ENCODE results near the gene SIDT2.

SIDT2 gene

DNA sequence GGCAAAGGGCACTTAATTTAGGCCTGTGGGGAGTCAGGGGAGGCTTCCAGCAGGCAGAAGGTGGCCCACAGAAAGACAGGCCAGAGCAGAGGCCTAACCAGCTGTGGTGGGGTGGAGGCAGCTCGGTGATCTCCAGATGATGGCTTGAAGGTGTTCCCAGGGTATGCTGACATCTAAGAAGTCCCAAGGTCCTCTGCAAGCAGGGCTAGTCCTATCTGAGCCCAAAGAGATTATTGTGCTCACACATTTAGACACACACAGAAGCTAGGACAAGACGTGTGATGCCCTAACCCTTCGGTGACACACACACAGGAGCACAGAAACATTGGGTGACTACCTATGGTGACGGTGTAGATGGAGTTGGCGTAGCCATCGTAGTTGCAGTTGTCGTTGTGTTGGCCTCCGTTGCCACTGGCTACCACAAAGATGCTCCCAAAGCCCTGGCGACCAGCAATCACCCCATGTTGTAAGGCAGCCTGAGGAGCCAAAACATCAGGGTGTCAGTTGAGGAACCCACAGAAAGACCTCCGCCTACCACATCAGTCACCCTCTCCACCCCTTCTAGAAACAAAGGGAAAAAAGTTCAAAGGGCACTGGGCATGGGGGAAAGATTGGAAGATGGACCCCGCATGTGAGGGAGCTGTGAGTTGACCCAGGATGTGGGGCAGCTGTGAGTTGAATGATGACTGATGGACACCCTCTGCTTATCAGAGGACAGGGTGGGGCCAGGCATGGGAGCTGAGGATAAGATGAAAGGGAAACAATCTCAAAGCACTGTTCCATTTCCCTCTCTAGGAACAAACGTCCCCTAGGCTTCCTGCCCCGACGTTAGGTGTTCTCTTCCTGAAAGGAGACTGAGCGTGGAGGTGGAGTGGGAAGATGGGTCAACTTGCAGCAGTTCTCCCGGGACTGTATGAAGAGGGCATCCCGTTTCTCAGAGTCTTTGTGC is 45.5 kb downstream of the SIDT2 start:
- DNase-seq (ENCODE audit: low read depth), result no peak
- no peak overlapping the region for H3K4me3 ChIP-seq (ENCODE audit: low read depth, low read length)
- in situ Hi-C loops (cut with HindIII; ENCODE audit: low sequenced_read_pairs), result no loop called here
- TF ChIP-seq CTCF (IDR thresholded peaks at IDR 0.05; ENCODE audit: low read depth, low read length, missing control alignments), result no peak

DNA sequence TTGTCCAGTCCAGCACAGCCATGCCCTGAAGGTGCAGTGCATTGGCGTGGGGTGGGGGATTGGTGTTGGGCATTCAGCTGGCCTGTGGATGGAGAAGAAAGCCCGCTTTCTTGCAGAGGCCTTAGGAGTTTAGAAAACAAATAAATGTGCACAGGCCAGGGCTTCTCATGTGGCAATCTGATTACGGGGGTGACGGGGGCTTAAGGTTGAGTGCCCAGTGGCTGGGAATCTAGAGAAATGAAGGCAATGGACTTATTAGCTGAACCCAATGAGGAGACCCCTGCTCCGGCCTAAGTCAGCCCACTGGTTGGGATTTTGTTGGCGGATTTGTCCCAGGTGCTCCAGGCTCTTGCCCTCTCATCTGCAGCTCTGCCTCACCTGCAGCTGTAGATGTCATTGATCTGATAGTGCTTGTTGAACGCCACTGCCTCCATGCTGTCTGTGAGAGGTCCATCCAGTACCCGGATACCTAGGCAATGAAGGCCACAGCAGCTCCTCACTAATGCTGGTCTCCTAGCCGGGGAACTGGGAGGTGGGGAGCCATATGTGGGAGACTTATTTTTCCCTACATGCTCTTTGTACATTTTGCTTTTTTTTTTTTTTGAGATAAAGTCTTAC is 47.1 kb downstream of the SIDT2 start:
- TF ChIP-seq CTCF (IDR thresholded peaks at IDR 0.05; ENCODE audit: low read depth, low read length, missing control alignments), result no peak
- in situ Hi-C loops (cut with HindIII; ENCODE audit: low sequenced_read_pairs), result no loop called here
- H3K4me3 ChIP-seq (ENCODE audit: low read depth, low read length), result no peak overlapping the region
- no peak for DNase-seq (ENCODE audit: low read depth)

DNA sequence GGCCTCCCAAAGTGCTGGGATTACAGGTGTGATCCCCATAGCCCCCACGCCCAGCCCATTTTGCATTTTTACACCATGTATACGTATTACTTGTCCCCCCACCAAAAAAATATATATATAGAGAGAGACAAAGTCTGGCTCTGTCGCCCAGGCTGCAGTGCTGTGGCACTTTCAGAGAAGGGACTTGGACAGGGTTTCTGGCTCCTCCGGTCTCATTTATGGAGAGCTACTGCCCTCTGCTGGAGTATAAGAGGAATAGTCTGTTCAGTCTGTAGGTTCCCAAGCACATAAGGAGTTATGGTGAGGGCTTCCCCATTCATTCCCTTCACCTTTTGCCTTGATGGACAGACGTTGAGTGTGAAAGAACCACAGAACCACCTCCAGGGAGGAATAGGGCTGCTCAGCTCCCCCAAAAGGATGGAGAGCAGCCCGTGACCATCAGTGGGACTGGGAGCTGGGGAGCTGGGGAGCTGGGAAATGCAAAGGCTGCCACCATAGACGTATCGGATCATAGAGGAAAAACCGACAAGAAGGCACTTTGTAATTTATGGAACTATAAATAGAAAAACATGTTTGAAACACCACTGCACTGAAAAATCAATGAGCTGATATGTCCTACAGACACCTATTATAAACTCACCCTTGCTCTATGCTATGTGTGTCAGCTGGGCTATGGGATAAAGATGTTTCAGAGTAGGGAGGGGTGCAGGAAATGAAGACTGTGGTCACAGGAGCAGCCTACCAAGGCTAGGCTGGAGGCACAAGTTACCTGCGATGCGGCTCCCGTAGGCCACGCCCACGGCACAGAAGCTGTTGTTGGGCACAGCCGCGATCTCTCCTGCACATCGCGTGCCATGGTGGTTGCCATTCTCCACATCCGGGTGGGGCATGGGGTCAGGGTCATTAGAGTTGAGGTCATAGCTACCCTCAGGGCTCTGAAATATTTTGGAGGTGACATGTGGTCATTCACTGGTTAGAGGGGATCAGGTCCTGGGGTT is 48.1 kb downstream of the SIDT2 start:
- in situ Hi-C loops (cut with HindIII; ENCODE audit: low sequenced_read_pairs), result no loop called here
- peak; percentile 64 for DNase-seq (ENCODE audit: low read depth)
- H3K4me3 ChIP-seq (ENCODE audit: low read depth, low read length), result no peak overlapping the region
- TF ChIP-seq CTCF (IDR thresholded peaks at IDR 0.05; ENCODE audit: low read depth, low read length, missing control alignments), result peak; percentile 77

GRCh38 chr11:117228091-117228490 is 49.5 kb downstream of the SIDT2 start:
- DNase-seq (ENCODE audit: low read depth), result no peak
- in situ Hi-C loops (cut with HindIII; ENCODE audit: low sequenced_read_pairs), result no loop called here
- H3K4me3 ChIP-seq (ENCODE audit: low read depth, low read length), result no peak overlapping the region
- no peak for TF ChIP-seq CTCF (IDR thresholded peaks at IDR 0.05; ENCODE audit: low read depth, low read length, missing control alignments)

- H3K4me3 ChIP-seq (ENCODE audit: low read depth, low read length), result no peak overlapping the region
- in situ Hi-C loops (cut with HindIII; ENCODE audit: low sequenced_read_pairs), result no loop called here
- DNase-seq (ENCODE audit: low read depth), result no peak
- TF ChIP-seq CTCF (IDR thresholded peaks at IDR 0.05; ENCODE audit: low read depth, low read length, missing control alignments), result no peak
Observed at GRCh38 chr11:117229411-117229810, 50.9 kb downstream of the SIDT2 start.

DNA sequence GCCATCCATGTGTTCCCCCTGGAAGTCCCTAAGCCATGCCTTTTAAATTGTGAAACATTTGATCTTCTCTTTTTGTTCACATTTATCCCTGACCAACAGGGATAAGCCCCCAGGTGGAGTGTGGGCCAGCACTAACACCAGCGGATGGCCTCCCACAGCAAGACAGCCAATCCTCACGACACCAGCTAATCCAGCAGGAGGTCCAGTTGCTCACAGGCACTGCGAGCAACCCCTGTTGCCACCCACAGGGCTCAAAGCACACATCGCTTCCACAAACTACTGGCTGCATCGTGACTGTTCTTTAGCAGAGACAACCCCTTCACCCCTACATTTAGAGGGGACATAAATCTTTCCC is 51.4 kb downstream of the SIDT2 start:
- H3K4me3 ChIP-seq (ENCODE audit: low read depth, low read length), result no peak overlapping the region
- in situ Hi-C loops (cut with HindIII; ENCODE audit: low sequenced_read_pairs), result no loop called here
- no peak for TF ChIP-seq CTCF (IDR thresholded peaks at IDR 0.05; ENCODE audit: low read depth, low read length, missing control alignments)
- no peak for DNase-seq (ENCODE audit: low read depth)
